Measurements from ENCODE around the gene TRIM33. TPM values are rescaled to one million over a fixed set of nuclear protein-coding genes. Genes with fewer than 3 reads are reported as not detected.

TRIM33 gene
- total RNA-seq, 2 donors from 2014 or later: 27.5 to 32.3 TPM

GRCh38 chr1:114479134-114479533, 31.9 kb downstream of the TRIM33 start:
- TF ChIP-seq POLR2A (IDR thresholded peaks at IDR 0.05): no peak
- TF ChIP-seq CTCF (IDR thresholded peaks at IDR 0.05): no peak
- ATAC-seq (no peak), DNase-seq (no peak)
- Histone ChIP-seq H3K4me3 (no peak overlapping the region), H3K27me3 (no peaks in the 10 kb centered on the region), H3K36me3 (replicated peaks in 1 of 2; ENCODE audit: insufficient read depth in 1 of 2, low read depth in 2 of 2) (no peaks in the 10 kb centered on the region), H3K27ac (no peak overlapping the region), H3K9me3 (no peaks in the 10 kb centered on the region), H3K4me1 (peaks cover 4% of the 10 kb centered on the region)
- intact Hi-C loops (cut with DNase I): no loop called here
- 91 to 92% methylated on average over 2 of the region's 2 CpGs for WGBS, 2 donors

- Histone ChIP-seq H3K36me3 (replicated peaks in 1 of 2; ENCODE audit: insufficient read depth in 1 of 2, low read depth in 2 of 2) (no peaks in the 10 kb centered on the region), H3K27me3 (no peaks in the 10 kb centered on the region), H3K4me3 (no peak overlapping the region), H3K9me3 (no peaks in the 10 kb centered on the region), H3K4me1 (peaks cover 11% of the 10 kb centered on the region), H3K27ac (no peak overlapping the region)
- intact Hi-C loops (cut with DNase I): no loop called here
- ATAC-seq: no peak
- WGBS, 2 donors: 96% methylated on average over 6 of the region's 6 CpGs
- DNase-seq: no peak
- TF ChIP-seq CTCF (IDR thresholded peaks at IDR 0.05) (no peak), POLR2A (IDR thresholded peaks at IDR 0.05) (no peak)
These were observed 37.2 kb downstream of the TRIM33 start for GRCh38 chr1:114473796-114474195.

DNA sequence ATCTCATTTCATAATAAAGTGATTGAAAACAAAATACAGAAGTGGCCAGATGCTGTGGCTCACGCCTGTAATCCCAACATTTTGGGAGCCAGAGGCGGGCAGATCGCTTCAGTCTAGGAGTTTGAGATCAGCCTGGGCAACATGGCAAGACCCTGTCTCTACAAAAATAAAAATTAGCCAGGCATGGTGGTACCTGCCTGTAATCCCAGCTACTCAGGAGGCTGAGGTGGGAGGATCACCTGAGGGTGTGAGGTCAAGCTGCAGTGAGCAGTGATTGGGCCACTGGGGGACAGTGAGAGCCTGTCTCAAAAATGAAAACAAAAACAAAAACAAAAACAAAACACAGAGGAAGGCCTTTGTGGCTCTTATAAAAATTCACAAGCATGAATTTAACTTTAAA, 38.6 kb downstream of the TRIM33 start:
- no peaks in the 10 kb centered on the region for H3K27me3 ChIP-seq
- H3K9me3 ChIP-seq: no peaks in the 10 kb centered on the region
- no peak for TF ChIP-seq CTCF (IDR thresholded peaks at IDR 0.05)
- no peak overlapping the region for H3K4me3 ChIP-seq
- no peak overlapping the region for H3K27ac ChIP-seq
- intact Hi-C loops (cut with DNase I): no loop called here
- H3K36me3 ChIP-seq (replicated peaks in 1 of 2; ENCODE audit: insufficient read depth in 1 of 2, low read depth in 2 of 2): no peaks in the 10 kb centered on the region
- peaks cover 25% of the 10 kb centered on the region for H3K4me1 ChIP-seq
- no peak for DNase-seq
- ATAC-seq: no peak
- WGBS, 2 donors: 96 to 97% methylated on average over 3 of the region's 3 CpGs

- H3K27ac ChIP-seq: no peak overlapping the region
- ATAC-seq (no peak), DNase-seq (no peak)
- H3K4me1 ChIP-seq: peaks cover 32% of the 10 kb centered on the region
- intact Hi-C loops (cut with DNase I): no loop called here
- no peak overlapping the region for H3K4me3 ChIP-seq
- no peaks in the 10 kb centered on the region for H3K9me3 ChIP-seq
- no peaks in the 10 kb centered on the region for H3K36me3 ChIP-seq (replicated peaks in 1 of 2; ENCODE audit: insufficient read depth in 1 of 2, low read depth in 2 of 2)
- TF ChIP-seq CTCF (IDR thresholded peaks at IDR 0.05) (no peak), POLR2A (IDR thresholded peaks at IDR 0.05) (no peak)
- WGBS, 2 donors: 75 to 79% methylated on average over 5 of the region's 5 CpGs
- H3K27me3 ChIP-seq: no peaks in the 10 kb centered on the region
These were observed 40.3 kb downstream of the TRIM33 start for GRCh38 chr1:114470681-114471080.

DNA sequence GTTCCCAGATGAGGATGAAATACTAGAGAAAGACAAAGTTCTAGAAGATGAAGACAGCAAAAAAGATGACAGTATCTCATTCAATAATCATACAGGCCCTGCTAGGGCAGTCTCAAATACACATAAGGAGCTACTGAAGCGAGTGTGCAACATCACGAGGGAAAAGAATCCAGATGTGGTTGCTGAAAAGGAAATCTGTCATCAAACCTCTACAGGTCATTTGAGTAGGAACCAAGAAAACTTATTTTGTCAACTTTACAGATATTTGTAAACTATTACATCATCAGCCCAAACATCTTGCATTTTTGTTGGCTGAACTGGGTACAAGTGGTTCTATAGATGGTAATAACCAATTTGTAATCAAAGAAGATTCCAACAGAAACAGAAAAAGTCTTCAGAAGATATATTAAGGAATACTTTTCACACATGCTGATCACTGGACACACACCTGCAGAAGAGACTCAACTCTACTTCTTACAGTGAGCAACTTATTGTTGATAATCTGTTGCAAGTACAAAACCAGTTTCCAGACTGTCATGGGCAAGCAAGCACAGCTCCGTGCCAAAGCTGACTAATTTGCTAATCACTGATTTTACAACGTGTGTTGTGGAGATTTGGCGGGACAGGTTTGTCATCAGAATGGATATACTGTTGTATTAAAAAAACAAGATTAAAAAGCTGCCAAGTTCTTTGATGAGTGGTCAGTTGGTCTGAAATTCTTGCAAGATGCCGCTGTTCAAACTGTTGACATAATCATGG, 42.1 kb downstream of the TRIM33 start:
- Histone ChIP-seq H3K27ac (no peak overlapping the region), H3K36me3 (replicated peaks in 1 of 2; ENCODE audit: insufficient read depth in 1 of 2, low read depth in 2 of 2) (no peaks in the 10 kb centered on the region), H3K4me1 (peaks cover 32% of the 10 kb centered on the region), H3K27me3 (no peaks in the 10 kb centered on the region), H3K9me3 (no peaks in the 10 kb centered on the region), H3K4me3 (no peak overlapping the region)
- DNase-seq: no peak
- ATAC-seq: no peak
- intact Hi-C loops (cut with DNase I): no loop called here
- 50 to 55% methylated on average over 6 of the region's 6 CpGs for WGBS, 2 donors
- TF ChIP-seq CTCF (IDR thresholded peaks at IDR 0.05) (no peak), POLR2A (IDR thresholded peaks at IDR 0.05) (no peak)

Measured in body of pancreas (tissue), 4 donors.